Choroid plexus epithelial cell (primary cell): ENCODE results near the gene TAGLN2.
A peak's percentile ranks its signal among the peaks of the same experiment; 100 is the strongest.

Source experiments
- DNase-seq: peaks from one replicate; pipeline ENCODE4 v3.0.0-alpha.2; 2010; ENCODE audit warnings: low read depth
- H3K4me3 ChIP-seq: 2 replicates; pipeline ENCODE4 v1.5.1; 2011; ENCODE audit warnings: low read depth, mild to moderate bottlenecking, control low read depth, low read length, moderate library complexity
- TF ChIP-seq, protein P1 (sequence below): conservative IDR thresholded peaks from 2 replicates; pipeline ENCODE4 v1.5.1; 2011; ENCODE audit warnings: low read depth, mild to moderate bottlenecking, control low read depth, inconsistent platforms, low read length, moderate library complexity

Gene TAGLN2

DNA sequence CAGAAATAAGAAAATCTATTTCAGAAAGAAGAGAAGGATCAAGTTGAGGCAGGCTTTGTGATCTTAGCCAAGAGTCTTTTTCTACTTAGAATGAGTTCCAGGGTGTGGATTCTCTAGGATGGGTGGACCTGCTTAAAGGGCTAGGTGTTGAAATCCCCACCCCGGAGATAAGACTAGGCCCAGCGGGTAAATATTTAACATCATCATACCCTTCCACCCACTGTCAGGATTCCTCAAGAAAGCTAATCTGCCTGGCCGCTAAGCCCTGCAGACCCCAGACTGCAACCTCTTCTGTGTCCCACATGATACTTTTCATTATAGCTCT lies 14.3 kb upstream of the TAGLN2 start:
- H3K4me3 ChIP-seq = no peak overlapping the region
- TF ChIP-seq, protein P1, sequence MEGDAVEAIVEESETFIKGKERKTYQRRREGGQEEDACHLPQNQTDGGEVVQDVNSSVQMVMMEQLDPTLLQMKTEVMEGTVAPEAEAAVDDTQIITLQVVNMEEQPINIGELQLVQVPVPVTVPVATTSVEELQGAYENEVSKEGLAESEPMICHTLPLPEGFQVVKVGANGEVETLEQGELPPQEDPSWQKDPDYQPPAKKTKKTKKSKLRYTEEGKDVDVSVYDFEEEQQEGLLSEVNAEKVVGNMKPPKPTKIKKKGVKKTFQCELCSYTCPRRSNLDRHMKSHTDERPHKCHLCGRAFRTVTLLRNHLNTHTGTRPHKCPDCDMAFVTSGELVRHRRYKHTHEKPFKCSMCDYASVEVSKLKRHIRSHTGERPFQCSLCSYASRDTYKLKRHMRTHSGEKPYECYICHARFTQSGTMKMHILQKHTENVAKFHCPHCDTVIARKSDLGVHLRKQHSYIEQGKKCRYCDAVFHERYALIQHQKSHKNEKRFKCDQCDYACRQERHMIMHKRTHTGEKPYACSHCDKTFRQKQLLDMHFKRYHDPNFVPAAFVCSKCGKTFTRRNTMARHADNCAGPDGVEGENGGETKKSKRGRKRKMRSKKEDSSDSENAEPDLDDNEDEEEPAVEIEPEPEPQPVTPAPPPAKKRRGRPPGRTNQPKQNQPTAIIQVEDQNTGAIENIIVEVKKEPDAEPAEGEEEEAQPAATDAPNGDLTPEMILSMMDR = no peak
- DNase-seq = no peak

DNA sequence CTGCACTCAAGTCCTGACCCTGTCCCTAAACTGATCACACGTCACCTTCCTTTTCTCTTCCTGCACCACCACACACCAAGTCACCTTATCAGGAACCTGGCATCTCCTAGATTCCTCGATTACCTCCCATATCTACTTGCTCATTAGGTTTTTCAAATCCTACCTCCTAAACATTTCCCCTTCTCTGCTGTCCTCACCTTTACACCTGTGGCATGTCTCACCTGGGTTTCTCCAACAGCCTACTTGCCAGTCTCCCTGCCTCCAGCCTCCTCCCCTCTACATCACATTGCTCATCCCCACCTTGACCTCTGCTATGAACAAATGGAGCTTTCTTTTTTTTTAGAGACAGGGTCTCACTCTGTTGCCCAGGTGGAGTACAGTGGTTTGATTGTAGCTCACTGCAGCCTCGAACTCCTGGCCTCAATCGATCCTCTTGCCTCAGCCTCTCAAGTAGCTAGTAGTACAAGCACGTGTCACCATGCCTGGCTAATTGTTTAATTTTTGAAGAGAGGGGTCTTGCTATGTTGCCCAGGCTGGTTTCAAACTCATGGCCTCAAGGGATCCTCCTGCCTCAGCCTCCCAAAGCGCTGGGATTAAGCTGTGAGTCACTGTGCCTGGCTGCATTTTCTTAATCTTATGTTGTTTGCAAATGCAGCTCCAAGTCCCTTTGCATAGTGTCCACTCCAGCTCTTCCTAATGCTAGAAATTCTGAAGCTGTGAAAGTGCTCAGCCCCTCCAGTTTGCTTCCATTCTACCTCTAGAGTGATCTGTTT lies 13.8 kb upstream of the TAGLN2 start:
- TF ChIP-seq, protein P1 = no peak
- DNase-seq = no peak

DNA sequence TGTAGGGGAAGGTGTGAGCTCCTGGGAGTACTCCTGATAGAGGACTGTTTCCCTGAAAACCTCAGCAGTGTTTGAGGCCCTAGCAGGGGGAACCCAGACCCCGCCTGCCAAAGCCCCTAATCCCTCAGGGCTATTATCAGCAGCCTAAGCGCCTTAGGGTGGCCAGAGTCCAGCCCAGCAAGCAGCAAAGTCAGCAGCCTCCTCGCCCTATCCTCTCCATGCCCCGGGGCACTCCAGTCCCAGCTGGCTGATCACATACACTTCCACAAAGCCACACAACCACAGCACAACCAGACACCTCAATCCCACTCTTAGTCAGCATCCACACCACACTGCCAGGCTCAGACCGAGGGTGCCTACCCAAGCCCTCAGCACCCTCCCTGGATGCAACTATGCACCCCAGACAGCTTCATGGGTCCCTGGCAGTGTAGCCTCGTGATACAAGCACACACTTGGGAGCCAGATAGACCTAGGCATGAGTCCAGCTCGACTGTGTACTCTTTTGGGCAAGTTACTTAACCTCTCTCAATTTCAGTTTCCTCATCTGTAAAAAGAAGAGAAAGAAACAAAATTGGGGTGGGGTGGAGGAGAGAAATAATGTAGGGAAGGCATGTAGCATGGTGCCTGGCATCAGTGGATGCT lies 13.0 kb upstream of the TAGLN2 start:
- no peak for DNase-seq
- H3K4me3 ChIP-seq = no peak overlapping the region
- TF ChIP-seq, protein P1 = no peak

More for the DNA sequence above, 13.8 kb upstream of the TAGLN2 start:
- H3K4me3 ChIP-seq = no peak overlapping the region

DNA sequence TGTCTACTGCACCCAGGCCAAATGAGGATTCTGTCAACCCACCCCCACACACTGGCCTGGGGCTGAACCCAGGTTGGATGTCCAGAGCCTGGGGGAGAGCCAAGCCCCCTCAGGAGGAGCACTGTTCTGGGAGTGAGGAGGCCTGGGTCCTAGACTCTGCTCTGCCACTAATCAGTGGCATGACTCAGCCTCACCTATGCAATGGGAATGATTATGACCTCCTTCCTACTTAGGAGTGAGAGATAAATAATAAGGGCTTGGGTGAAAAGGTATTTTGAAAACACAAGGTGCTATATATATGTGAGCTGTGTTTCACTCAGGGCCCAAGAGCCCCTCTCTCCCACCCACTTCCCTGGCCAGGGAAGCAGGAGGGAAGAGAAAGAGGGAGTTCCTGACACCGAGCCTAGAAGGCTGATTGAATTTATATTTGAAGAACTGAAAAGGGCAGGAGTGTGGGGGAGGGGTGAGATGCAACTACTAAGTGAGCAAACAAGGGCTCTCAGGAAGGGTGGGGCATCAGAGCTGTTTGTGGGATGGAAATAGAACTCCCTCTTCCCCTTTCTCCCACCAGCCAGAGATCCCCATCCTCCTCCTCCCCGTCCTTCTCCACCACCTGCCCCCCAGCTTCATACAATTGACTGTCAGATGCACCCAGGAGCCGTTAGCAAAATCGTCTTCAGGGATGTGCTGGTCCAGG lies 11.9 kb upstream of the TAGLN2 start:
- no peak for DNase-seq
- H3K4me3 ChIP-seq = no peak overlapping the region
- TF ChIP-seq, protein P1 = no peak

DNA sequence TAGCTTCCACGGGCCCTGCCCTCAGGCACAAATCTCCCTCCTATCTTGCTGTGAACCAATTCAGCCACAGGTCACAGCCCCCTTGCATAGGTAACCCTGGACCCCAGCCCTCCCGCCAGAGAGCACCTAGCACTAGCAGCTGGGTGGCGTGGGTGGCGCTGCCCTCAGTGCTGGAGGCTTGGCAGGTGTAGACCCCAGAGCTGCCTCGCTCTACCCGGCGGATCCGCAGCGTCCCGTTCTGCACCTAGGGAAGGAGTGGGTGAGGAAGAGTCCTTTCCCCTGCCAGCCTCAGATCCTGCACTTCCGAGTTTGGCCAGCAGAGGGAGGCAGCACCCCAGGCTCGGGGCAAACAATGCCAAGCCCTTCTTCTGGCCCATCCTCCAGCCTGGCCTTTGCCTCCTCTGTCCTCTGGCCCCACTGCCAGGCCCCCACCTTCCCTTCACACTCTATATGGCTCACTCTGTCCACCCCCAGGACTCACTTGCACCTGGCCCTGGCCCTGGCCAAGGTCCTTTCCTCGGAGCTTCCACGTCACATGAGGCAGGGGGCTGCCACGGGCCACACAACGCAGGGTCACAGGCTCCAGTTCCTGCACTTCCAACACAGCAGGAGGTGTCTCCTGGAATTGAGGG lies 11.1 kb upstream of the TAGLN2 start:
- TF ChIP-seq, protein P1 = peak; percentile 98
- peak; percentile 35 for DNase-seq
- no peak overlapping the region for H3K4me3 ChIP-seq

DNA sequence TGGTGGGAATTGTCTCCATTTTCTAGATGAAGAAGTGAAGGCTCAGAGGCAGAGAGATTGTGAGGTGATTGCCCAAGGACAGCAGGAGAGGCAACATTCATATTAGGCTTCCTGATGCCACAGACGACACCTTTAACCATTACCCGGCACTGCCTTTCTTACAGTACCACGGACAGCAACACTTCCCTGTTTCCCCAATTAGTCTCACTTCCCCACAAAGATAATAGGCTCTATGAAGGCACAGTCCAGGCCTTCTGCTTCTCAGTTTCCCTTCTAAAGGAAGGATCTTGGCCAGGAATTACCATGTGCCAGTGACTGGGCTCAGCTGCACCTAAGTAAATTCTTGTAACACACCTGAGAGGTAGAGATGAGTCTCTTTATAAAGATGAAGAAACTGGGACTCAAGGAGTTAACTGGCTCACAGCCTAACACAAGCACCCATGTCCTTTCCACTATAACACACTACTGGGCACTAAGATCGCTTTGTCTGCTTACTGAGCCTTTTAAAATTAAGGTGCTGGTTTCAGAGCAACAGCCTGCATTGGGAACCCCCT lies 10.5 kb upstream of the TAGLN2 start:
- TF ChIP-seq, protein P1 = no peak
- no peak overlapping the region for H3K4me3 ChIP-seq
- DNase-seq = no peak
